HepG2 (cell line): ENCODE measurements around the gene ABCC1. TPM values are rescaled to one million over a fixed set of nuclear protein-coding genes. Genes with fewer than 3 reads are reported as not detected.

Experiments used
- ATAC-seq: fragments of 200-7000 bp; cut with Tn5 transposase; 3 replicates; pipeline ENCODE4 v1.9.1; 2020; ENCODE audit warnings: mild to moderate bottlenecking, moderate library complexity
- BruUV-seq: library from RNA; stranded (reverse); fragments of 400-500 nt; replicated peaks from 2 replicates; lab custom pipeline; 2021; lab: Mats Ljungman, UMichigan
- CTCF ChIA-PET: fragments of 300-600 bp; formaldehyde crosslinking; extraction: SDS; loops from one replicate; lab custom pipeline; 2021; ENCODE audit warnings: low total read pairs, inconsistent platforms, low intra/inter-chr PET ratio; lab: Yijun Ruan, JAX
- POLR2A ChIA-PET: fragments of 350-600 bp; sonication (Branson Sonifier 250); formaldehyde crosslinking; loops from one replicate; lab custom pipeline; 2020; ENCODE audit warnings: antibody characterized with exemption, inconsistent platforms; lab: Yijun Ruan, JAX
- DNase-seq: peaks from one replicate; pipeline ENCODE4 v3.0.0-alpha.2; 2015; ENCODE audit warnings: low spot score
- FAIRE-seq: peaks from 3 replicates; lab custom pipeline; 2011; peaks lifted over from hg19 to GRCh38; lab: Jason Lieb, UNC
- H2AFZ ChIP-seq: one replicate; pipeline ENCODE4 v1.6.1; 2011; ENCODE audit warnings: low read length, inconsistent platforms
- H3K27ac ChIP-seq: fragments of 300-600 bp; 3 replicates; pipeline ENCODE4 v1.8.0; 2011; ENCODE audit warnings: mixed run types, mild to moderate bottlenecking, mixed read lengths, low read length, inconsistent platforms; ENCODE audit not compliant: insufficient read depth; ENCODE audit errors: extremely low read length
- H3K27me3 ChIP-seq, 2 experiments: fragments of 200-600 bp in 1 of 2; 2 replicates in 1 of 2; 3 replicates in 1 of 2; pipeline versions ENCODE4 v1.6.0 to v1.8.0; 2011; ENCODE audit warnings: low read length in 2 of 2, mild to moderate bottlenecking in 2 of 2, moderate library complexity in 2 of 2, inconsistent platforms in 1 of 2; ENCODE audit not compliant: insufficient read depth in 2 of 2, control insufficient read depth in 1 of 2
- H3K36me3 ChIP-seq, 2 experiments: fragments of 200-600 bp in 1 of 2; replicated peaks in 1 of 2; 2 replicates in 1 of 2; 3 replicates in 1 of 2; pipeline versions ENCODE4 v1.5.1 to v1.8.0; 2011; ENCODE audit warnings: low read length in 2 of 2, inconsistent platforms in 1 of 2; ENCODE audit not compliant: insufficient read depth in 2 of 2, control insufficient read depth in 1 of 2
- H3K4me1 ChIP-seq: 2 replicates; pipeline ENCODE4 v1.5.1; 2012; ENCODE audit warnings: low read length, inconsistent platforms; ENCODE audit not compliant: insufficient read depth
- H3K4me2 ChIP-seq: 2 replicates; pipeline ENCODE4 v1.6.0; 2011; ENCODE audit warnings: low read depth, low read length, inconsistent platforms
- H3K4me3 ChIP-seq, 3 experiments: fragments of 200-600 bp in 1 of 3; sonication (generic), shearing (Covaris generic) in 1 of 3; replicated peaks in 1 of 3; 2 replicates each; pipeline ENCODE4 v1.5.1; 2011 to 2016; ENCODE audit warnings: low read length in 3 of 3, inconsistent platforms in 2 of 3, low read depth in 2 of 3, mild to moderate bottlenecking in 2 of 3, control low read depth in 1 of 3, mixed read lengths in 1 of 3; ENCODE audit not compliant: insufficient read depth in 1 of 3
- H3K79me2 ChIP-seq: one replicate; pipeline ENCODE4 v1.6.1; 2011; ENCODE audit warnings: low read length, inconsistent platforms; ENCODE audit not compliant: insufficient read depth
- H3K9ac ChIP-seq: 2 replicates; pipeline ENCODE4 v1.6.0; 2011; ENCODE audit warnings: mild to moderate bottlenecking, low read depth, low read length, inconsistent platforms; ENCODE audit not compliant: insufficient read depth
- H3K9me3 ChIP-seq: 2 replicates; pipeline ENCODE4 v1.5.1; 2012; ENCODE audit warnings: mild to moderate bottlenecking, low read length
- H4K20me1 ChIP-seq: 2 replicates; pipeline ENCODE4 v1.6.0; 2011; ENCODE audit warnings: inconsistent platforms, mild to moderate bottlenecking, low read length, moderate library complexity; ENCODE audit not compliant: insufficient read depth
- AKAP8 ChIP-seq: sonication (generic); formaldehyde crosslinking; IDR thresholded peaks from 2 replicates; pipeline ENCODE4 v1.5.1; 2020; ENCODE audit warnings: mild to moderate bottlenecking, missing genetic modification reagents
- HNF4G ChIP-seq, 2 experiments: sonication (generic) in 1 of 2; formaldehyde crosslinking in 1 of 2; IDR thresholded peaks; 2 replicates each; pipeline versions ENCODE4 v1.4.0 to v1.6.1; 2011 to 2020; ENCODE audit warnings: borderline replicate concordance in 2 of 2, low read depth in 2 of 2, mild to moderate bottlenecking in 2 of 2, low read length in 1 of 2, missing genetic modification reagents in 1 of 2, moderate library complexity in 1 of 2
- MAZ ChIP-seq, 2 experiments: sonication (generic) in 1 of 2; formaldehyde crosslinking in 1 of 2; IDR thresholded peaks; 2 replicates each; pipeline versions ENCODE4 v1.5.0 to v1.6.1; 2012 to 2020; ENCODE audit warnings: low read depth in 2 of 2, mild to moderate bottlenecking in 2 of 2, borderline replicate concordance in 1 of 2, improper control_type of control experiment in 1 of 2, low read length in 1 of 2, missing genetic modification reagents in 1 of 2, moderate library complexity in 1 of 2
- MZF1 ChIP-seq: sonication (generic); formaldehyde crosslinking; IDR thresholded peaks from 2 replicates; pipeline ENCODE4 v1.8.1; 2023; ENCODE audit warnings: mild to moderate bottlenecking, missing genetic modification reagents, borderline replicate concordance
- PBX3 ChIP-seq: sonication (generic); formaldehyde crosslinking; IDR thresholded peaks from 2 replicates; pipeline ENCODE4 v1.8.1; 2023; ENCODE audit warnings: missing genetic modification reagents, inconsistent platforms, borderline replicate concordance
- POLR2AphosphoS5 ChIP-seq: IDR thresholded peaks from 2 replicates; pipeline ENCODE4 v1.6.1; 2012; ENCODE audit warnings: low read depth, low read length
- SAFB2 ChIP-seq: sonication (generic); formaldehyde crosslinking; IDR thresholded peaks from 2 replicates; pipeline ENCODE4 v1.5.1; 2020; ENCODE audit warnings: missing genetic modification reagents, low read depth, mild to moderate bottlenecking, borderline replicate concordance
- TMF1 ChIP-seq: sonication (generic); formaldehyde crosslinking; IDR thresholded peaks from 2 replicates; pipeline ENCODE4 v1.8.1; 2022; ENCODE audit warnings: low read depth, missing genetic modification reagents
- ZMYM4 ChIP-seq: sonication (generic); formaldehyde crosslinking; IDR thresholded peaks from 2 replicates; pipeline ENCODE4 v1.8.1; 2023; ENCODE audit warnings: mild to moderate bottlenecking, missing genetic modification reagents
- ZNF280D ChIP-seq: sonication (generic); formaldehyde crosslinking; IDR thresholded peaks from 2 replicates; pipeline ENCODE4 v1.5.1; 2020; ENCODE audit warnings: mild to moderate bottlenecking, missing genetic modification reagents
- ZNF629 ChIP-seq: sonication (generic); formaldehyde crosslinking; conservative IDR thresholded peaks from 2 replicates; pipeline ENCODE4 v1.5.0; 2020; ENCODE audit warnings: missing genetic modification reagents
- ZNF749 ChIP-seq: sonication (generic); formaldehyde crosslinking; IDR thresholded peaks from 2 replicates; pipeline ENCODE4 v1.8.0; 2022; ENCODE audit warnings: mild to moderate bottlenecking, missing genetic modification reagents, moderate library complexity, borderline replicate concordance
- ZSCAN21 ChIP-seq: sonication (generic); formaldehyde crosslinking; IDR thresholded peaks from 2 replicates; pipeline ENCODE4 v1.8.0; 2022; ENCODE audit warnings: mild to moderate bottlenecking, missing genetic modification reagents, moderate library complexity, borderline replicate concordance
- WGBS: methylation state at CpG from one replicate; pipeline ENCODE4 v1.1.6; 2017; ENCODE audit warnings: low lambda C conversion rate; 5-methylcytosine and 5-hydroxymethylcytosine counted together
- in situ Hi-C: cut with HindIII; loops from 2 replicates; pipeline ENCODE4 v1.10.0; 2017; ENCODE audit warnings: low pct_unique_long_range_greater_than_20kb; ENCODE audit not compliant: extremely low pct_ligation_motif_present
- intact Hi-C: fragments of 100-400 bp; cut with micrococcal nuclease; formaldehyde crosslinking; loops from one replicate; pipeline ENCODE4 v1.10.0; 2022; ENCODE audit not compliant: unreplicated experiment
- polyA plus RNA-seq, 8 experiments: library from polyadenylated mRNA; depleted of rRNA in 3 of 8; stranded (reverse) in 7 of 8; unstranded in 1 of 8; fragments of >200 nt; fragmentation: Illumina TruSeq in 4 of 8; extraction: Trizol in 4 of 8; gene quantifications; 2 replicates each; pipeline versions ENCODE4 v1.2.1 to v1.2.3, GENCODE V29; 2011 to 2016; ENCODE audit warnings: low read depth in 4 of 8, missing spikeins in 1 of 8, mixed read lengths in 1 of 8; ENCODE audit not compliant: insufficient read depth in 1 of 8
- total RNA-seq, 5 experiments: library from RNA; depleted of rRNA; stranded (reverse); fragments of >200 nt; fragmentation: Illumina TruSeq; extraction: Trizol; gene quantifications; 2 replicates each; pipeline ENCODE4 v1.2.3, GENCODE V29; 2016; ENCODE audit warnings: low read depth in 1 of 5

ABCC1 gene
- total and polyA plus RNA-seq, 2 of the 13 experiments (the other 11 are each of a cell fraction or from before 2014, with no cell fraction given), result 13.0 to 30.6 TPM

DNA sequence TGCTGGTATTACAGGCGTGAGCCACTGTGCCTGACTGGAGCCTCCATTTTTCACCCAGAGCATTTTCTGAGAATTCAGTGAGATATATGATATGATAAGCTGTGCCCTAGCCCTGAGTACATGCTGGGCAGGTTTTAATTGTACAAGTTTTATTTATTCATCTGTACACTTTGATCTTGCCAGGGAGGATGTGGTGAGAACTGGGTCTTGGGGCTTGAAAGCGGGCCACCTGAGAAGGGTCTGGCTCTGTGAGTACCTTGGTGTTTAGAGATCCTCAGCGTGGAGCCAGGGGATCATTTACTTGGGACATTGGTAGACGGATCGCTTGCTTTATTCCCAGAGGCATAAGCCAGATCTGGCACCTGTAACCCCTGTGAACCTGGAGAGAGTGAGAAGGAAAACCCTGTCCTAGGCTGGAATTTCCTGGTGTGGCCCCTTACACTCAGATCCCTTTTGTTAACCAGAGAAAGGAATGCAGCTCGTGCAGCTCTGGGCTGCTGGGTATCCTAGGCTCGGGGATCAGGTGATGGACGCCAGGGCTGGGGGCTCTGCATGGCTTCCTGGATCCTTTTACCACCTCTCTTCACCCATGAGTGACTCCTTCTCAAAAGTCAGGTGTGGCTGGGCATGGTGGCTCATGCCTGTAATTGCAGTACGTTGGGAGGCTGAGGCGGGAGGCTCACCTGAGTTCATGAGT lies 91.9 kb downstream of the ABCC1 start (continued):
- no peak for TF ChIP-seq PBX3 (CRISPR knock-in tag)
- TF ChIP-seq ZMYM4 (CRISPR knock-in tag), result no peak
- no peak for TF ChIP-seq HNF4G (IDR thresholded peaks at IDR 0.05; ENCODE audit: borderline replicate concordance, low read depth, low read length)
- no peak for TF ChIP-seq HNF4G (CRISPR knock-in tag; IDR thresholded peaks at IDR 0.05; ENCODE audit: borderline replicate concordance, low read depth)

GRCh38 chr16:16042076-16042475 lies 92.7 kb downstream of the ABCC1 start:
- H3K9ac ChIP-seq, result no peak overlapping the region
- intact Hi-C loops (no loop called here), in situ Hi-C loops (no loop called here)
- H3K4me3 ChIP-seq, result no peak overlapping the region
- FAIRE-seq (no peak), DNase-seq (no peak), ATAC-seq (no peak)
- H3K27ac ChIP-seq, result no peak overlapping the region
- WGBS, result 96% methylated on average over 2 of the region's 2 CpGs
- H3K27me3 ChIP-seq, result no peaks in the 10 kb centered on the region
- TF ChIP-seq ZNF280D (CRISPR knock-in tag) (no peak), MZF1 (no peak), ZSCAN21 (CRISPR knock-in tag) (no peak), SAFB2 (no peak), AKAP8 (CRISPR knock-in tag) (no peak), ZNF749 (CRISPR knock-in tag) (no peak), ZNF629 (CRISPR knock-in tag) (no peak), MAZ (IDR thresholded peaks at IDR 0.05; ENCODE audit: borderline replicate concordance, low read depth, low read length) (no peak), MAZ (CRISPR knock-in tag; IDR thresholded peaks at IDR 0.05; ENCODE audit: low read depth) (no peak), POLR2AphosphoS5 (no peak), TMF1 (CRISPR knock-in tag) (no peak)
- no peak overlapping the region for H2AFZ ChIP-seq
- CTCF ChIA-PET, result no interaction called here
- H4K20me1 ChIP-seq, result no peaks in the 10 kb centered on the region
- no TSS peak for BruUV-seq
- no peaks in the 10 kb centered on the region for H3K79me2 ChIP-seq
- no peak overlapping the region for H3K4me2 ChIP-seq
- POLR2A ChIA-PET, result no interaction called here
- peaks cover 44 to 83% of the 10 kb centered on the region in 2 experiments for H3K36me3 ChIP-seq
- H3K4me1 ChIP-seq, result no peaks in the 10 kb centered on the region
- no peaks in the 10 kb centered on the region for H3K9me3 ChIP-seq
